Body of pancreas (tissue), 4 donors: ENCODE measurements around the gene CTSD.

Experiments used
- POLR2A ChIP-seq, 3 donors: fragments of 450-650 bp; IDR thresholded peaks; one replicate each; pipeline ENCODE4 v1.6.1; 2016; ENCODE audit warnings: antibody characterized with exemption in 3 of 3, mild to moderate bottlenecking in 2 of 3
- TF ChIP-seq, protein P1 (sequence below), 7 experiments: fragments of 450-650 bp in 4 of 7; fragments of 200-600 bp in 3 of 7; sonication (generic) in 3 of 7; IDR thresholded peaks; one replicate each; pipeline ENCODE4 v1.5.1; 2016 to 2019; ENCODE audit warnings: antibody characterized with exemption in 7 of 7

DNA sequence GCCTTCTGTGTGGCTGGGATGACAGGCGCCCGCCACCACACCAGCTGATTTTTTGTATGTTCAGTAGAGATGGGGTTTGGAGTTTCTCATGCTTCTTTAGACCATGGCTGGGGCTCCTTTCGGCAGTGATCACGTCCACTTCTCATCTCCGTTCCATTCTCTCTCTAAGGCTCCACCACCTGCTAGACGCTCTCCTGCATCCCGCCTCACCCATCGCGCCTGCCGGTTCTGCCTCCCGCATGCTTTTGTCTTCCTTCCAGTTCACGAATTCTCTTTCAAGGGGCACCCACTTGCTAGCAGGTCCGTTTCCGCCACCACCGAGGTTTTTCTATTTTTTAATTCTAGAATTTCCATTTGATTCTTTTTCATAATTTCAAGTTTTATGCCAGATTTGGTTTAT, 49.1 kb upstream of the CTSD start:
- TF ChIP-seq, protein P1, sequence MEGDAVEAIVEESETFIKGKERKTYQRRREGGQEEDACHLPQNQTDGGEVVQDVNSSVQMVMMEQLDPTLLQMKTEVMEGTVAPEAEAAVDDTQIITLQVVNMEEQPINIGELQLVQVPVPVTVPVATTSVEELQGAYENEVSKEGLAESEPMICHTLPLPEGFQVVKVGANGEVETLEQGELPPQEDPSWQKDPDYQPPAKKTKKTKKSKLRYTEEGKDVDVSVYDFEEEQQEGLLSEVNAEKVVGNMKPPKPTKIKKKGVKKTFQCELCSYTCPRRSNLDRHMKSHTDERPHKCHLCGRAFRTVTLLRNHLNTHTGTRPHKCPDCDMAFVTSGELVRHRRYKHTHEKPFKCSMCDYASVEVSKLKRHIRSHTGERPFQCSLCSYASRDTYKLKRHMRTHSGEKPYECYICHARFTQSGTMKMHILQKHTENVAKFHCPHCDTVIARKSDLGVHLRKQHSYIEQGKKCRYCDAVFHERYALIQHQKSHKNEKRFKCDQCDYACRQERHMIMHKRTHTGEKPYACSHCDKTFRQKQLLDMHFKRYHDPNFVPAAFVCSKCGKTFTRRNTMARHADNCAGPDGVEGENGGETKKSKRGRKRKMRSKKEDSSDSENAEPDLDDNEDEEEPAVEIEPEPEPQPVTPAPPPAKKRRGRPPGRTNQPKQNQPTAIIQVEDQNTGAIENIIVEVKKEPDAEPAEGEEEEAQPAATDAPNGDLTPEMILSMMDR (IDR thresholded peaks at IDR 0.05): no peak
- TF ChIP-seq POLR2A (IDR thresholded peaks at IDR 0.05): no peak
